PC-9 (cell line): ENCODE data around the gene ZMIZ1. TPM values are rescaled to one million over a fixed set of nuclear protein-coding genes. Genes with fewer than 3 reads are reported as not detected.

ENCODE experiments used
- BruUV-seq: library from RNA; stranded (reverse); fragments of 400-500 nt; replicated peaks from 2 replicates; lab custom pipeline; 2021; lab: Mats Ljungman, UMichigan
- CTCF ChIA-PET: fragments of 300-600 bp; sonication (Branson Sonifier 250); formaldehyde crosslinking; loops from one replicate; lab custom pipeline; 2022; ENCODE audit warnings: antibody characterized with exemption; lab: Charles Lee
- POLR2A ChIA-PET: fragments of 300-600 bp; sonication (Branson Sonifier 250); formaldehyde crosslinking; loops from one replicate; lab custom pipeline; 2022; ENCODE audit warnings: antibody characterized with exemption; ENCODE audit not compliant: unreplicated experiment; lab: Charles Lee
- DNase-seq, 2 experiments: peaks; one replicate each; pipeline versions ENCODE4 v3.0.0 to v3.0.0-alpha.2; 2015 to 2022; ENCODE audit warnings: mixed read lengths in 1 of 2
- H2AFZ ChIP-seq: fragments of 200-600 bp; sonication (generic); 2 replicates; pipeline ENCODE4 v1.8.1; 2017; ENCODE audit warnings: antibody characterized with exemption
- H3F3A ChIP-seq: fragments of 200-600 bp; sonication (generic); 2 replicates; pipeline ENCODE4 v1.8.1; 2017; ENCODE audit warnings: antibody characterized with exemption, mild to moderate bottlenecking, low read depth; ENCODE audit not compliant: insufficient read depth
- H3K27ac ChIP-seq: fragments of 200-600 bp; sonication (generic); 2 replicates; pipeline ENCODE4 v1.6.1; 2016; ENCODE audit warnings: mixed run types
- H3K27me3 ChIP-seq: fragments of 200-600 bp; sonication (generic); 2 replicates; pipeline ENCODE4 v1.6.1; 2016; ENCODE audit warnings: low read depth, mixed run types; ENCODE audit not compliant: insufficient read depth
- H3K36me3 ChIP-seq: fragments of 200-600 bp; sonication (generic); 2 replicates; pipeline ENCODE4 v1.6.1; 2016; ENCODE audit warnings: low read depth, mixed run types
- H3K4me1 ChIP-seq: fragments of 200-600 bp; sonication (generic); replicated peaks from 2 replicates; pipeline ENCODE4 v1.6.1; 2016; ENCODE audit warnings: mixed run types; ENCODE audit not compliant: insufficient read depth
- H3K4me2 ChIP-seq: fragments of 200-600 bp; sonication (generic); 2 replicates; pipeline ENCODE4 v1.6.1; 2017; ENCODE audit warnings: mixed run types
- H3K4me3 ChIP-seq: fragments of 200-600 bp; sonication (generic); 2 replicates; pipeline ENCODE4 v1.6.1; 2016; ENCODE audit warnings: mixed run types
- H3K79me2 ChIP-seq: fragments of 200-600 bp; sonication (generic); 2 replicates; pipeline ENCODE4 v1.6.1; 2017; ENCODE audit warnings: low read depth, mixed run types
- H3K9me2 ChIP-seq: fragments of 200-600 bp; sonication (generic); 2 replicates; pipeline ENCODE4 v1.8.1; 2017; ENCODE audit warnings: mild to moderate bottlenecking; ENCODE audit not compliant: insufficient read depth
- H3K9me3 ChIP-seq: fragments of 200-600 bp; sonication (generic); 2 replicates; pipeline ENCODE4 v1.8.1; 2016; ENCODE audit warnings: low read depth; ENCODE audit not compliant: insufficient read depth
- H4K20me1 ChIP-seq: fragments of 200-600 bp; sonication (generic); 2 replicates; pipeline ENCODE4 v1.8.1; 2017; ENCODE audit not compliant: insufficient read depth
- CTCF ChIP-seq: fragments of 200-600 bp; sonication (generic); conservative IDR thresholded peaks from 2 replicates; pipeline ENCODE4 v1.6.1; 2017; ENCODE audit warnings: mixed run types, antibody characterized with exemption, mild to moderate bottlenecking, moderate library complexity
- EZH2 ChIP-seq: fragments of 200-600 bp; sonication (generic); IDR thresholded peaks from 2 replicates; pipeline ENCODE4 v1.8.0; 2017; ENCODE audit warnings: antibody characterized with exemption, low read depth
- intact Hi-C: fragments of 100-400 bp; cut with micrococcal nuclease; formaldehyde crosslinking; loops from one replicate; pipeline ENCODE4 v1.10.0; 2022; ENCODE audit not compliant: unreplicated experiment
- total RNA-seq: library from RNA; stranded (reverse); gene quantifications from 2 replicates; pipeline ENCODE4 v1.2.3, GENCODE V29; 2021

Gene ZMIZ1
- total RNA-seq, 1 experiment from 2014 or later, result 47.6 TPM

DNA sequence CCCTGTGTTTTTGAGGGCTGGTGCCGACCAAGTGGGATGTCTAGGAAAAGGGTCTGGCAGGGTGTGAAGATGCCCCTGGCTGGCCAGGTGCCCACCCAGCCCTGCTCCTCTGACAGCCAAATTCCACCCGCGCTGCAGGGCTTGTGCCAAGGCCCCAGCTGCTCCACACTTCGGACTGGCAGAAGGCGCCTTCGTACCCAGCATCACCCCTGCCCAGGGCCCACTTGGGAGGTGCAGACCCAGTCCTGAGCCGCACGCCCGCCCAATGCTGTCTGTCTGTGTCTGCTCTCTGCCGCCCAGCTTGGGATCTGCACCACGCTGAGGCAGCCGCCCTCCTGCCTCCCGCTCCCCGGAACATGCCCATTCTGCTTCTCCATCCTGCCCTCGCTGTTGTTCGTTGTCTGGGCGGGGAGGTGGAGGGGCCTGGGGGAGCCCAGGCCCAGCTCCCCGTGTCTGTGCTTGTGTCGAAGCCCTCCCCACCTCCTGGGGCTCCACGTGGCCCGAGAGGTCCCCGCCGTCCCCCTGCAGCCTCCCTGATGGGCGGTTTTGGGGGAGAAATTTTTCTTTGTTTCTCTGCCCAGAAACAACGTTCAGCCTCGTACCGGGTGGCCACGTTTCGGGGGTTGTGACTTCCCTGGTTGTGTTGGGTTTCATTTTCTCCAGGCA, 241.6 kb downstream of the ZMIZ1 start:
- no peak for TF ChIP-seq CTCF
- Histone ChIP-seq H3K9me2 (no peaks in the 10 kb centered on the region), H3K27me3 (no peaks in the 10 kb centered on the region), H3K4me1 (peaks cover 6% of the 10 kb centered on the region), H3K9me3 (no peaks in the 10 kb centered on the region), H3K4me3 (no peak overlapping the region), H3K36me3 (peaks cover 14% of the 10 kb centered on the region), H3K79me2 (no peaks in the 10 kb centered on the region; the same call in 1 of the 2 replicates), H3K27ac (no peak overlapping the region), H4K20me1 (no peaks in the 10 kb centered on the region), H3K4me2 (no peak overlapping the region), H2AFZ (no peak overlapping the region), H3F3A (peaks cover 6% of the 10 kb centered on the region; the same call in 1 of the 2 replicates)
- intact Hi-C loops, result no loop called here
- ChIA-PET POLR2A (no interaction called here), CTCF (no interaction called here)
- no peak for DNase-seq
- no TSS peak for BruUV-seq

GRCh38 chr10:79310911-79311573, 242.3 kb downstream of the ZMIZ1 start:
- Histone ChIP-seq H3K27ac (no peak overlapping the region), H2AFZ (no peak overlapping the region), H3K9me2 (no peaks in the 10 kb centered on the region), H3K79me2 (no peaks in the 10 kb centered on the region), H3K9me3 (no peaks in the 10 kb centered on the region), H3K36me3 (peaks cover 10% of the 10 kb centered on the region), H3K4me3 (no peak overlapping the region), H3K4me1 (peaks cover under 1% of the 10 kb centered on the region; the same call in 1 of the 2 replicates), H3F3A (peaks cover 13% of the 10 kb centered on the region; the same call in 1 of the 2 replicates), H4K20me1 (no peaks in the 10 kb centered on the region), H3K4me2 (no peak overlapping the region), H3K27me3 (no peaks in the 10 kb centered on the region)
- POLR2A ChIA-PET, result interaction anchor here (0.6 kb wide), 1 partner anchor 586 kb away, joined by 3 read pairs; no protein-coding TSS in a partner anchor
- DNase-seq, result no peak
- no TSS peak for BruUV-seq
- CTCF ChIA-PET, result no interaction called here
- intact Hi-C loops, result no loop called here
- TF ChIP-seq EZH2 (no peak), CTCF (no peak)

GRCh38 chr10:79311581-79312407, 243.0 kb downstream of the ZMIZ1 start:
- H3K27ac ChIP-seq, result no peak overlapping the region
- H4K20me1 ChIP-seq, result no peaks in the 10 kb centered on the region
- H3K4me2 ChIP-seq, result no peak overlapping the region
- ChIA-PET POLR2A (no interaction called here), CTCF (no interaction called here)
- no peak overlapping the region for H3K4me3 ChIP-seq
- H3F3A ChIP-seq, result peaks cover 19% of the 10 kb centered on the region; the same call in 1 of the 2 replicates
- no peak for DNase-seq
- no peaks in the 10 kb centered on the region for H3K9me3 ChIP-seq
- H3K4me1 ChIP-seq, result peaks cover 8% of the 10 kb centered on the region
- intact Hi-C loops, result no loop called here
- BruUV-seq, result no TSS peak
- H2AFZ ChIP-seq, result no peak overlapping the region
- no peaks in the 10 kb centered on the region for H3K27me3 ChIP-seq
- no peaks in the 10 kb centered on the region for H3K9me2 ChIP-seq
- no peak for TF ChIP-seq CTCF
- TF ChIP-seq EZH2, result no peak
- peaks cover 10% of the 10 kb centered on the region for H3K36me3 ChIP-seq
- H3K79me2 ChIP-seq, result no peaks in the 10 kb centered on the region
